ENCODE data around the gene ZNF555. TPM values are rescaled to one million over a fixed set of nuclear protein-coding genes. Genes with fewer than 3 reads are reported as not detected.
"Not testable (repeated sequence)": the region's sequence is repeated elsewhere in the genome, so short reads cannot be mapped to it uniquely, and the experiment has no call there.

ZNF555 gene
- total RNA-seq, result 15.7 TPM

DNA sequence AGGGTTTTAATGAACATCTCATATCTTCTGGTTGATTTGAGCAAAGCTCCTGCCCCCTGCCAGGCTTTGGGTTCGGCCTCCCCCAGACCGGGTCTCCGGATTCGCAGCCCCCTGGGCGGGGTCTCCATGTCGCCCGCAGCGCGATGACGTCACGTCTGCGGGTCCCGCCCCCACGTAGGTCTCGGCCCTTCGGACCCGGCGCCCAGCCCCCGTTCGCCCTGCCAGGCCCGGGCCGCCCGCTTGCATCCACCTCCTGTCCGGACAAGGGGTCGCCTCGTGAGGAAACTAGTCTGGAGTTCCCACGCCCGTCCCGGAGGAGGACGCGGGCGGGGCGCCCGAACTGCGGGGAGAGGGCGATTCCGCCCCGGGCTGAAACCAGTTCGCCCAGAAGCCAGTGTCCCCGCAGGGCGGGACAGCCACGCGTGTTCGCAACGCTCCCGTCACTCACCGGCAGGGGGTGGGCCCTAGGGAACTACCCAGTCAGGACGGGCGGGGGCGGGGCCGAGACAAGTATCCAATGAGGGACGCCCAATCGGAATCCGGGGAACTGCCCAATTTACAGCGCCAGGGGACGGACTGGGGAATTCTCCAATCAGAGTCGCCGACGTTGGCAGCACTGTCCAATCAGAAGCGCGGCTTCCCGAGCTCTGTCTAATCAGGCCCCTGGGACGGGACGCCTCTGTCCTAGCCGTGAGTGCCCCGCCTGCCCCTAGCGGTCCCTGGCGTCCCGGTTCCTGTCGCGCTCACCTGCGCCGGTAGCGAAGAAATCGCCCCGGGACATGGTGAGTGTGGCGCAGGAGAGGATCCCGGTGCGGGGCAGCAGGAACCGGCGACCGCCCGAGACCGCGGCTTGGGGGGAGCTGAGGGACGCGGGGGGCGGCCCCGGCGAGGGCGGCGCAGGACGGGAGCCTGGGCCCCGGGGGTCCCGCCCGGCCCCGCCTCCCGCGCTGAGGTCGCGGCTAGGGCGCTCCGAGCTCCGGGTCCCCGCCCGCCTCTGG lies at the start of gene ZNF555:
Gene ZNF555 (plus strand): TSS at position 682 of the 998 bp plus-strand sequence. CDS start 98 bp downstream, at position 780.
- H3K36me3 ChIP-seq (ENCODE audit: control insufficient read depth in 3 of 3, insufficient read depth in 3 of 3, low read length in 3 of 3), result peaks cover 4 to 10% (median 8%) of the 10 kb centered on the region in 3 donors
- peaks cover 0 to 9% (median 6%) of the 10 kb centered on the region in 3 donors for H3K9me3 ChIP-seq (ENCODE audit: control insufficient read depth in 3 of 3, low read length in 3 of 3)
- H3K4me1 ChIP-seq (ENCODE audit: control insufficient read depth in 3 of 3, insufficient read depth in 3 of 3, low read length in 3 of 3), result peaks cover 17 to 23% (median 22%) of the 10 kb centered on the region in 3 donors
- peak within 1 kb of the TSS; percentile 78 to 85 (median 83) for H3K4me3 ChIP-seq (ENCODE audit: low read length in 3 of 3)
- peak within 1 kb of the TSS; percentile 86 for H3K27ac ChIP-seq (ENCODE audit: low read depth, low read length)
- no peaks in the 10 kb centered on the region for H3K27me3 ChIP-seq (ENCODE audit: control insufficient read depth in 3 of 3, insufficient read depth in 3 of 3, low read length in 3 of 3)
- H3K9ac ChIP-seq (ENCODE audit: low read depth in 1 of 3, low read length in 3 of 3), result peak within 1 kb of the TSS; percentile 74 to 87 (median 79)

GRCh38 chr19:2791876-2792275 lies 49.4 kb upstream of the ZNF555 start:
- H3K4me1 ChIP-seq (ENCODE audit: control insufficient read depth in 3 of 3, insufficient read depth in 3 of 3, low read length in 3 of 3), result no peaks in the 10 kb centered on the region
- H3K27me3 ChIP-seq (ENCODE audit: control insufficient read depth in 3 of 3, insufficient read depth in 3 of 3, low read length in 3 of 3), result no peaks in the 10 kb centered on the region
- H3K4me3 ChIP-seq (ENCODE audit: low read length in 3 of 3), result no peak overlapping the region
- H3K9me3 ChIP-seq (ENCODE audit: control insufficient read depth in 3 of 3, low read length in 3 of 3), result no peaks in the 10 kb centered on the region
- H3K27ac ChIP-seq (ENCODE audit: low read depth, low read length), result no peak overlapping the region
- H3K9ac ChIP-seq (ENCODE audit: low read depth in 1 of 3, low read length in 3 of 3), result no peak overlapping the region
- peaks cover 22 to 28% (median 24%) of the 10 kb centered on the region in 3 donors for H3K36me3 ChIP-seq (ENCODE audit: control insufficient read depth in 3 of 3, insufficient read depth in 3 of 3, low read length in 3 of 3)

DNA sequence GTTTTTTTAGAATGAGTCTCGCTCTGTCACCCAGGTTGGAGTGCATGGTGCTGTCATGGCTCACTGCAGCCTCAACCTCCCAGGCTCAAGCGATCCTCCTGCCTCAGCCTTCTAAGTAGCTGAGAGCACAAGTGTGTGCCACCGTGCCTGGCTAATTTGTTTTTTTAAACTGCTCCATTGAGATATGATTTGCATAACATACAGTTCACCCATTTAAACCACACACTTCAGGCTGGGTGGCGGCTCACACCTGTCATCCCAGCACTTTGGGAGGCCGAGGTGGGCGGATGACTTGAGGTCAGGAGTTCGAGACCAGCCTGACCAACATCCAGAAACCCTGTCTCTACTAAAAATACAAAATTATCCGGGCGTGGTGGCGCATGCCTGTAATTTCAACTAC lies 48.6 kb upstream of the ZNF555 start:
- not testable (repeated sequence) for H3K9me3 ChIP-seq (ENCODE audit: control insufficient read depth in 3 of 3, low read length in 3 of 3); H3K4me3 ChIP-seq (ENCODE audit: low read length in 3 of 3)
- peaks cover 24 to 32% (median 24%) of the 10 kb centered on the region in 3 donors for H3K36me3 ChIP-seq (ENCODE audit: control insufficient read depth in 3 of 3, insufficient read depth in 3 of 3, low read length in 3 of 3)

DNA sequence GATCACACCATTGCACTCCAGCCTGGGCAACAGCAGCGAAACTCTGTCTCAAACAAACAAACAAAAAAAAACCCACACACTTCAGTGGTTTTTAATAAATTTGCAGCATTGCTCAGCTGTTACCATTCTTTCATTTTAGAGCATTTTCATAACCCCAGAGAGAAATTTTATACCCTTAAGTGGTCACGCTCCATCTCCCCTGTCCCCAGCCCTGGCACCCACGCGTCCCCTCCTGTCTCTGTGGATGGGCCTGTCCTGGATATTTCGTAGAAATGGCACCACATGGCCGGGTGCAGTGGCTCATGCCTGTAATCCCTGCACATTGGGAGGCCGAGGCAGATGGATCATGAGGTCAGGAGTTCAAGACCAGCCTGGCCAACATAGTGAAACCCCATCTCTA lies 48.1 kb upstream of the ZNF555 start:
- H3K36me3 ChIP-seq (ENCODE audit: control insufficient read depth in 3 of 3, insufficient read depth in 3 of 3, low read length in 3 of 3), result peaks cover 24 to 32% (median 24%) of the 10 kb centered on the region in 3 donors
- no peak overlapping the region for H3K27ac ChIP-seq (ENCODE audit: low read depth, low read length)
- no peaks in the 10 kb centered on the region for H3K27me3 ChIP-seq (ENCODE audit: control insufficient read depth in 3 of 3, insufficient read depth in 3 of 3, low read length in 3 of 3)
- H3K9me3 ChIP-seq (ENCODE audit: control insufficient read depth in 3 of 3, low read length in 3 of 3), result no peaks in the 10 kb centered on the region
- no peak overlapping the region for H3K9ac ChIP-seq (ENCODE audit: low read depth in 1 of 3, low read length in 3 of 3)
- H3K4me3 ChIP-seq (ENCODE audit: low read length in 3 of 3), result no peak overlapping the region
- H3K4me1 ChIP-seq (ENCODE audit: control insufficient read depth in 3 of 3, insufficient read depth in 3 of 3, low read length in 3 of 3), result no peaks in the 10 kb centered on the region

More for the DNA sequence above, 48.6 kb upstream of the ZNF555 start:
- not testable (repeated sequence) for H3K9ac ChIP-seq (ENCODE audit: low read depth in 1 of 3, low read length in 3 of 3); H3K27me3 ChIP-seq (ENCODE audit: control insufficient read depth in 3 of 3, insufficient read depth in 3 of 3, low read length in 3 of 3); H3K4me1 ChIP-seq (ENCODE audit: control insufficient read depth in 3 of 3, insufficient read depth in 3 of 3, low read length in 3 of 3); H3K27ac ChIP-seq (ENCODE audit: low read depth, low read length)

GRCh38 chr19:2793577-2793976 lies 47.7 kb upstream of the ZNF555 start:
- H3K27ac ChIP-seq (ENCODE audit: low read depth, low read length), result no peak overlapping the region
- H3K4me1 ChIP-seq (ENCODE audit: control insufficient read depth in 3 of 3, insufficient read depth in 3 of 3, low read length in 3 of 3), result peaks cover 0 to 5% (median 0%) of the 10 kb centered on the region in 3 donors
- peaks cover 24 to 32% (median 24%) of the 10 kb centered on the region in 3 donors for H3K36me3 ChIP-seq (ENCODE audit: control insufficient read depth in 3 of 3, insufficient read depth in 3 of 3, low read length in 3 of 3)
- no peaks in the 10 kb centered on the region for H3K9me3 ChIP-seq (ENCODE audit: control insufficient read depth in 3 of 3, low read length in 3 of 3)
- H3K9ac ChIP-seq (ENCODE audit: low read depth in 1 of 3, low read length in 3 of 3), result no peak overlapping the region
- no peaks in the 10 kb centered on the region for H3K27me3 ChIP-seq (ENCODE audit: control insufficient read depth in 3 of 3, insufficient read depth in 3 of 3, low read length in 3 of 3)
- H3K4me3 ChIP-seq (ENCODE audit: low read length in 3 of 3), result no peak overlapping the region

DNA sequence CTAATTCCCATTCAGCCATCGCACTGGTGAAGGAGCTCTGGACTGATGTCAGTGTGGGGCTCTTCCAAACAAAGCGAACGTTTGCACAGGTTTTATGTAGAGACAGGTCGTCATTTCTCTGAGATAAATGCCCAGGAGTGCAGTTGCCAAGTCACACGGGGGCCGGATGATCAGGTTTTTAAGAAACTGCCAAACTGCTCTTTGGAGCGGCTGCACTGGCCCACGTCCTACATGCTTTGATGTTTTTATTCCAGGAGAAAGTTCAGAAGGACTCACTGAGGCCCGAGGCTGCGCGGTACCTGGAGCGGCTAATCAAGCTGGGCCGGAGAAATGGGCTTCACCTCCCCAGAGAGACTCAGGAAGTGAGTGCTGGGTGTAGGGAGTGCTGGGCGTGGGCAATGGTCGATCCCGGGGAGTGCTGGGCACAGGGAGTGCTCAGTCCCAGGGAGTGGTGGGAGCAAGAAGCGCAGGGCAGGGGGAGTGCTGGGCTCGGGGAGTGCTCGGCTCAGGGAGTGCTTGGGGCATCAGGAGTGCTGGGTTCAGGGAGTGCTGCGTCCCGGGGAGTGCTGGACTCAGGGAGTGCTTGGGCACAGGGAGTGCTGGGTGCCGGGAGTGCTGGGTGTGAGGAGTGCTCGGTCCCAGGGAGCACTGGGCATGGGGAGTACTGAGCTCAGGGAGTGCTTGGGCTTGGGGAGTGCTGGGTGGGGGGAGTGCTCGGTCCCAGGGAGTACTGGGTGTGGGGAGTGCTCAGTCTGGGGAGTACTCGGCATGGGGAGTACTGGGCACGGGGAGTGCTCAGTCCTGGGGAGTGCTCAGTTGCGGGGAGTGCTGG lies 45.2 kb upstream of the ZNF555 start:
- Histone ChIP-seq H3K27ac (ENCODE audit: low read depth, low read length) (no peak overlapping the region), H3K9me3 (ENCODE audit: control insufficient read depth in 3 of 3, low read length in 3 of 3) (no peaks in the 10 kb centered on the region), H3K27me3 (ENCODE audit: control insufficient read depth in 3 of 3, insufficient read depth in 3 of 3, low read length in 3 of 3) (no peaks in the 10 kb centered on the region), H3K9ac (ENCODE audit: low read depth in 1 of 3, low read length in 3 of 3) (no peak overlapping the region), H3K4me3 (ENCODE audit: low read length in 3 of 3) (no peak overlapping the region), H3K4me1 (ENCODE audit: control insufficient read depth in 3 of 3, insufficient read depth in 3 of 3, low read length in 3 of 3) (peaks cover 0 to 5% (median 0%) of the 10 kb centered on the region in 3 donors), H3K36me3 (ENCODE audit: control insufficient read depth in 3 of 3, insufficient read depth in 3 of 3, low read length in 3 of 3) (peaks cover 24 to 34% (median 32%) of the 10 kb centered on the region in 3 donors)

GRCh38 chr19:2796659-2797266 lies 44.5 kb upstream of the ZNF555 start:
- Histone ChIP-seq H3K9ac (ENCODE audit: low read depth in 1 of 3, low read length in 3 of 3) (no peak overlapping the region), H3K36me3 (ENCODE audit: control insufficient read depth in 3 of 3, insufficient read depth in 3 of 3, low read length in 3 of 3) (peaks cover 27 to 35% (median 33%) of the 10 kb centered on the region in 3 donors), H3K27ac (ENCODE audit: low read depth, low read length) (no peak overlapping the region), H3K9me3 (ENCODE audit: control insufficient read depth in 3 of 3, low read length in 3 of 3) (no peaks in the 10 kb centered on the region), H3K4me1 (ENCODE audit: control insufficient read depth in 3 of 3, insufficient read depth in 3 of 3, low read length in 3 of 3) (peaks cover 0 to 5% (median 0%) of the 10 kb centered on the region in 3 donors), H3K27me3 (ENCODE audit: control insufficient read depth in 3 of 3, insufficient read depth in 3 of 3, low read length in 3 of 3) (no peaks in the 10 kb centered on the region), H3K4me3 (ENCODE audit: low read length in 3 of 3) (no peak overlapping the region)

DNA sequence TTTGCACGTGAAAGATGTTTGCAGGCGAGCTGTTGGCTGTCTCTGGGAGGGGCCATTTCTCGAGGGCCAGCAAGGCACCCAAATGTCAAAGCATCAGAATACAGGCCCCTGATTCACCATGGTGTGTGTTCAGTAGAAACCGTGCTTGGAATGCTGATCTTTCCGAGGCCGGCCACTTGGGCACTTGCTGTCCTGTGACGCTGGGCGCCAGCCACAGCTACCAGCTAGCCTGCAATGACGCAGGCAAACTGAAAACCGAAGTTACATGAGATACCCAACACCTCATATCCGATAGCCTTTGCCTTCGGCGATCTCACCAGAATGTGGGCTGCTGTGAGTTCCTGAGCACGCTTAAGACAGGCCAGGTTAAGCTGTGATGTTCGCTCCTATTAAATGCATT lies 44.0 kb upstream of the ZNF555 start:
- H3K4me3 ChIP-seq (ENCODE audit: low read length in 3 of 3), result no peak overlapping the region
- H3K9me3 ChIP-seq (ENCODE audit: control insufficient read depth in 3 of 3, low read length in 3 of 3), result no peaks in the 10 kb centered on the region
- no peaks in the 10 kb centered on the region for H3K27me3 ChIP-seq (ENCODE audit: control insufficient read depth in 3 of 3, insufficient read depth in 3 of 3, low read length in 3 of 3)
- H3K9ac ChIP-seq (ENCODE audit: low read depth in 1 of 3, low read length in 3 of 3), result no peak overlapping the region
- peaks cover 27 to 35% (median 33%) of the 10 kb centered on the region in 3 donors for H3K36me3 ChIP-seq (ENCODE audit: control insufficient read depth in 3 of 3, insufficient read depth in 3 of 3, low read length in 3 of 3)
- H3K27ac ChIP-seq (ENCODE audit: low read depth, low read length), result no peak overlapping the region
- peaks cover 0 to 5% (median 0%) of the 10 kb centered on the region in 3 donors for H3K4me1 ChIP-seq (ENCODE audit: control insufficient read depth in 3 of 3, insufficient read depth in 3 of 3, low read length in 3 of 3)

DNA sequence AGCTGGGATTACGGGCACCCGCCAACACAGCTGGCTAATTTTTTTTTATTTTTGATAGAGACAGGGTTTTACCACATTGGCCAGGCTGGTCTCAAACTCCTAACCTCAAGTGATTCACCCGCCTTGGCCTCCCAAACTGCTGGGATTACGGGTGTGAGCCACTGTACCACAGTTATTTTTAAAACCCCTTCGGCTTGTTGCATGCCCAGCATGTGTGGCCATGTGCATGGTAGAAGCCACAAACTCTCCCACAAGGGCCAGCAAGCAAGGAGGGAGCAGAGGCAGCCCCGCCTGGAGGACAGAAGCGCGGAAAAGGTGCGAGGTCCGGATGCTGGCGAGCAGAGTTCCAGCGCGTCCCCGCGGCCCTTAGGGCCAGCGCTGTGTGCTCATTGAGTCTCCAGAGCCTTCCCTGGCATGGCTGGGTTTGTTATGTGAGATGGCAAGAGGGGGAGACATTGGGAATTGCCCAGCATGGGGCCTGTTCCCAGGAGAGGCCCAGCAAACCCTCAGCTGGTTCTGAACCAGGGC lies 43.1 kb upstream of the ZNF555 start:
- Histone ChIP-seq H3K27me3 (ENCODE audit: control insufficient read depth in 3 of 3, insufficient read depth in 3 of 3, low read length in 3 of 3) (no peaks in the 10 kb centered on the region), H3K4me1 (ENCODE audit: control insufficient read depth in 3 of 3, insufficient read depth in 3 of 3, low read length in 3 of 3) (peaks cover 0 to 5% (median 0%) of the 10 kb centered on the region in 3 donors), H3K27ac (ENCODE audit: low read depth, low read length) (no peak overlapping the region), H3K9me3 (ENCODE audit: control insufficient read depth in 3 of 3, low read length in 3 of 3) (no peaks in the 10 kb centered on the region), H3K9ac (ENCODE audit: low read depth in 1 of 3, low read length in 3 of 3) (no peak overlapping the region), H3K4me3 (ENCODE audit: low read length in 3 of 3) (no peak overlapping the region), H3K36me3 (ENCODE audit: control insufficient read depth in 3 of 3, insufficient read depth in 3 of 3, low read length in 3 of 3) (peaks cover 27 to 38% (median 36%) of the 10 kb centered on the region in 3 donors)
